Spleen (tissue), 10 donors: ENCODE data around the gene RNF150. TPM values are rescaled to one million over a fixed set of nuclear protein-coding genes. Genes with fewer than 3 reads are reported as not detected.

Experiments
- polyA plus RNA-seq, 3 donors: library from polyadenylated mRNA; stranded (reverse); fragments of 200-250 nt; gene quantifications; one replicate each; pipeline ENCODE4 v1.2.1, GENCODE V29; 2013
- total RNA-seq, 7 donors: library from RNA; depleted of rRNA in 3 of 7; stranded (reverse); fragments of >200 nt in 3 of 7; fragmentation: NEBNext Ultra II Directional in 4 of 7; extraction: Animal tissue kit (Norgen Biotek cat#: 25700) in 4 of 7; gene quantifications; one replicate each; pipeline versions ENCODE4 v1.1.0 to v1.2.1, GENCODE V29; 2016 to 2021
- donor health status: healthy with polysubstance abuse.
- donor health status: DM: no; HTN: no; CAD: no; lungs with moderate emphysema.
- donor health status: DM: no; HTN: no; CAD: no.
- donor health status: Bipolar disorder and iron deficiency.
- donor health status: healthy.
- donor health status: DM: no; HTN: no; CAD: no.
- donor health status: DM: yes; HTN: yes; CAD: no.

The RNF150 gene
- total and polyA plus RNA-seq, 10 donors, result 1.2 to 42.1 (median 19.2) TPM

Other genes starting within 250 kb of the RNF150 start
- 10 to 100 TPM; 31.3 to 45.0 (median 36.6) TPM for gene ZNF330, start 87.4 kb upstream of the RNF150 start, total RNA-seq
- gene ZNF330, start 87.4 kb upstream of the RNF150 start, polyA plus RNA-seq, result 10 to 100 TPM; 23.4 to 28.8 (median 24.4) TPM